Mesenchymal stem cell (in vitro differentiated cells and primary cell): Measurements from ENCODE around the gene AMN.

Source experiments
- DNase-seq: peaks from one replicate; pipeline ENCODE4 v3.0.0-alpha.2; 2013
- H2AFZ ChIP-seq: one replicate; pipeline ENCODE4 v1.6.1; 2013; ENCODE audit warnings: low read depth, mild to moderate bottlenecking, control low read depth, inconsistent platforms, low read length, moderate library complexity
- H2AK5ac ChIP-seq: 2 replicates; pipeline ENCODE4 v1.6.1; 2013; ENCODE audit warnings: low read length, moderate library complexity, mild to moderate bottlenecking, inconsistent platforms; ENCODE audit not compliant: severe bottlenecking
- H2BK120ac ChIP-seq: one replicate; pipeline ENCODE4 v1.6.1; 2013; ENCODE audit warnings: low read depth, mild to moderate bottlenecking, inconsistent platforms, low read length, moderate library complexity
- H2BK12ac ChIP-seq, 2 experiments: one replicate each; pipeline ENCODE4 v1.6.1; 2013; ENCODE audit warnings: inconsistent platforms in 2 of 2, low read length in 2 of 2, mild to moderate bottlenecking in 2 of 2, moderate library complexity in 2 of 2, control low read depth in 1 of 2
- H2BK15ac ChIP-seq: one replicate; pipeline ENCODE4 v1.6.1; 2013; ENCODE audit warnings: mild to moderate bottlenecking, low read depth, inconsistent platforms; ENCODE audit not compliant: poor library complexity, severe bottlenecking
- H2BK5ac ChIP-seq: 2 replicates; pipeline ENCODE4 v1.6.1; 2013; ENCODE audit warnings: low read depth, mild to moderate bottlenecking, low read length, control low read depth, inconsistent platforms; ENCODE audit not compliant: poor library complexity, severe bottlenecking
- H3K14ac ChIP-seq, 2 experiments: one replicate each; pipeline ENCODE4 v1.6.1; 2013; ENCODE audit warnings: inconsistent platforms in 2 of 2, low read length in 2 of 2, control low read depth in 1 of 2, mild to moderate bottlenecking in 1 of 2, moderate library complexity in 1 of 2
- H3K18ac ChIP-seq, 2 experiments: one replicate each; pipeline ENCODE4 v1.6.1; 2013; ENCODE audit warnings: inconsistent platforms in 2 of 2, low read length in 2 of 2, control low read depth in 1 of 2, low read depth in 1 of 2, mild to moderate bottlenecking in 1 of 2
- H3K23ac ChIP-seq, 2 experiments: one replicate each; pipeline ENCODE4 v1.6.1; 2013; ENCODE audit warnings: inconsistent platforms in 2 of 2, low read length in 2 of 2, mild to moderate bottlenecking in 2 of 2, moderate library complexity in 2 of 2, control low read depth in 1 of 2
- H3K27ac ChIP-seq: 2 replicates; pipeline ENCODE4 v1.5.1; 2013; ENCODE audit warnings: mild to moderate bottlenecking, moderate library complexity, low read length, control low read depth, inconsistent platforms; ENCODE audit not compliant: poor library complexity, severe bottlenecking
- H3K27me3 ChIP-seq, 2 experiments: 2 replicates each; pipeline versions ENCODE4 v1.6.1 to v1.7.0; 2013; ENCODE audit warnings: low read length in 2 of 2, mild to moderate bottlenecking in 2 of 2, moderate library complexity in 2 of 2, control low read depth in 1 of 2, inconsistent platforms in 1 of 2; ENCODE audit not compliant: control insufficient read depth in 1 of 2, insufficient read depth in 1 of 2
- H3K36me3 ChIP-seq, 2 experiments: 2 replicates each; pipeline versions ENCODE4 v1.6.1 to v1.7.0; 2013; ENCODE audit warnings: low read length in 2 of 2, control low read depth in 1 of 2, inconsistent platforms in 1 of 2, low read depth in 1 of 2, mild to moderate bottlenecking in 1 of 2; ENCODE audit not compliant: insufficient read depth in 2 of 2, control insufficient read depth in 1 of 2
- H3K4ac ChIP-seq, 2 experiments: one replicate each; pipeline ENCODE4 v1.6.1; 2013; ENCODE audit warnings: inconsistent platforms in 2 of 2, low read length in 2 of 2, mild to moderate bottlenecking in 2 of 2, moderate library complexity in 2 of 2, control low read depth in 1 of 2, low read depth in 1 of 2
- H3K4me1 ChIP-seq: 2 replicates; pipeline ENCODE4 v1.6.1; 2013; ENCODE audit warnings: low read depth, low read length, control low read depth; ENCODE audit not compliant: control insufficient read depth, insufficient read depth
- H3K4me2 ChIP-seq: 2 replicates; pipeline ENCODE4 v1.6.1; 2013; ENCODE audit warnings: low read length, mild to moderate bottlenecking, inconsistent platforms; ENCODE audit not compliant: poor library complexity, severe bottlenecking
- H3K4me3 ChIP-seq, 2 experiments: 2 replicates each; pipeline versions ENCODE4 v1.5.1 to v1.7.0; 2013; ENCODE audit warnings: low read length in 2 of 2, mild to moderate bottlenecking in 2 of 2, control low read depth in 1 of 2, low read depth in 1 of 2; ENCODE audit not compliant: insufficient read depth in 1 of 2
- H3K79me1 ChIP-seq: replicated peaks from 2 replicates; pipeline ENCODE4 v1.6.1; 2013; ENCODE audit warnings: mild to moderate bottlenecking, control low read depth, low read length, inconsistent platforms; ENCODE audit not compliant: poor library complexity, severe bottlenecking
- H3K9ac ChIP-seq: 2 replicates; pipeline ENCODE4 v1.7.0; 2013; ENCODE audit warnings: mild to moderate bottlenecking, low read length, moderate library complexity
- H3K9me3 ChIP-seq: 2 replicates; pipeline ENCODE4 v1.7.0; 2013; ENCODE audit warnings: mild to moderate bottlenecking, low read length; ENCODE audit not compliant: control insufficient read depth
- H4K8ac ChIP-seq: one replicate; pipeline ENCODE4 v1.6.1; 2013; ENCODE audit warnings: inconsistent platforms, mild to moderate bottlenecking, low read length, moderate library complexity
- H4K91ac ChIP-seq: one replicate; pipeline ENCODE4 v1.6.1; 2013; ENCODE audit warnings: mild to moderate bottlenecking, low read length, inconsistent platforms
- WGBS: methylation state at CpG from one replicate; pipeline ENCODE4 v1.1.7; 2013; ENCODE audit warnings: mixed read lengths; 5-methylcytosine and 5-hydroxymethylcytosine counted together

The AMN gene

DNA sequence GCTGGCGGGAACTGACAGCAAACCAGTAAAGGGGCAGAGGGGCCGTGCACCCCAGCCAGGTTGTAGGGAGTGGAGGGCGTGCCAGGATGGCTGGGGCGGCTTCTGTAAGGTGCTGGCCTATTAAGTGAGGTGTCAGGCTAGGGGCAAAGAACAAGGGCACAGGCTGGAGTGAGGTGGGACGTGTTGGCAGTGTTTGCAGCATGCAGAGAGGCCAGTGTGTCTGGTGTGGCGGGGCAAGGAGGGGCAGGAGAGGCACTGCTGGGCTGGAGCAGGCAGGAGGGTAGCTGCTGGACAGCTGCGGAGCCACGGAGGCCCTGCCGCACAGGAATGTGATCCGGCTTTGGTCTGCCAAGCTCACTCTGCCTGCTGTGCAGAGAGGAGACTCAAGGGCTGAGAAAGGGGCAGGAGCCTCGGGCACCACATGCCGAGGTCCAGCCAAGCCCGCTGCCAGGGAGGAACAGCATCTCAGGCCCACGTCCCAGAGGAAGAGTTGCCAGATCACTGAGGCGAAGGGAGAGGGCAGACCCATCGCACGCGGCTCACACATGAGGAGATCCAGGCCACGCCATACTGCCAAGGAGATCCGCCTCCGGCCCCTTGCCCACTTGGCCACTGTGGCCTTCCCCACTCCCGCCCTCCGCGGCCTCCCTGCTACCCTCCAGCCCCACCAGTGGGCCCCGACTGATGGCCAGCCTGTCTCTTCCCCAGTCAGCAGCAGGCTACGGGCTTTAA, 46.8 kb downstream of the AMN start:
- Histone ChIP-seq H3K4me2 (no peak overlapping the region), H4K91ac (no peak overlapping the region), H3K4ac (no peak overlapping the region), H3K4me3 (no peak overlapping the region), H2BK12ac (no peak overlapping the region), H3K79me1 (peaks cover 38% of the 10 kb centered on the region), H3K18ac (no peak overlapping the region), H3K36me3 (peaks cover 77 to 97% of the 10 kb centered on the region in 2 experiments), H3K4me1 (no peaks in the 10 kb centered on the region), H2BK15ac (no peak overlapping the region), H3K23ac (no peak overlapping the region), H3K14ac (no peak overlapping the region), H2AK5ac (no peak overlapping the region), H4K8ac (no peak overlapping the region), H3K27me3 (no peaks in the 10 kb centered on the region), H3K9ac (no peak overlapping the region), H3K9me3 (no peaks in the 10 kb centered on the region), H2BK120ac (no peak overlapping the region), H3K27ac (no peak overlapping the region), H2BK5ac (no peak overlapping the region), H2AFZ (no peak overlapping the region)
- 98% methylated on average over 26 of the region's 26 CpGs for WGBS
- no peak for DNase-seq

DNA sequence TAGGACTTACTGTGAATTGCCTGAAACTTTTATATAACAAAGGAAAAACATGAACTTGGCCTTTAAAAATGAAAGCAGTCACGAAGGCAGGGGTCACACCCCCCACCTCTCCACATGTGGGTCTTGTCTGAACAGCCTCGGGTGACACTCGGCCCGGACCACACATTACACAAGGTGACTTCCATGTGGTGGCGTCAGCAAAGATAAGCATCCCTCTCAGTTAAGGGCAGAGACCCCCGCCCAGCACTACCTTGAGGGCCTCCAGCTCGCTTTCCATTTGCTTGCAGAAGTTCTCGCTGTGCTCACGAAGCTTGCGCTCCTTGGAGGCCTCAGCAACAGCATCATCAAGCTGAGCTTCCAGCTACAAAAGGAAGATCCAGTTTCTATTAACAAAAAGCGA, 47.4 kb downstream of the AMN start:
- H3K79me1 ChIP-seq, result peaks cover 37% of the 10 kb centered on the region
- no peak overlapping the region for H3K23ac ChIP-seq
- H2BK12ac ChIP-seq, result no peak overlapping the region
- H2AFZ ChIP-seq, result no peak overlapping the region
- H3K14ac ChIP-seq, result no peak overlapping the region
- no peak overlapping the region for H4K91ac ChIP-seq
- H2BK120ac ChIP-seq, result no peak overlapping the region
- no peaks in the 10 kb centered on the region for H3K9me3 ChIP-seq
- H3K27ac ChIP-seq, result no peak overlapping the region
- H3K27me3 ChIP-seq, result no peaks in the 10 kb centered on the region
- H4K8ac ChIP-seq, result no peak overlapping the region
- WGBS, result 98% methylated on average over 11 of the region's 11 CpGs
- no peak overlapping the region for H2BK5ac ChIP-seq
- peaks cover 77 to 97% of the 10 kb centered on the region in 2 experiments for H3K36me3 ChIP-seq
- H3K4me2 ChIP-seq, result no peak overlapping the region
- no peak overlapping the region for H2AK5ac ChIP-seq
- H3K18ac ChIP-seq, result no peak overlapping the region
- no peak for DNase-seq
- no peaks in the 10 kb centered on the region for H3K4me1 ChIP-seq
- no peak overlapping the region for H3K4ac ChIP-seq
- H2BK15ac ChIP-seq, result no peak overlapping the region
- no peak overlapping the region for H3K4me3 ChIP-seq
- H3K9ac ChIP-seq, result no peak overlapping the region

- Histone ChIP-seq H2AK5ac (no peak overlapping the region), H3K4me1 (no peaks in the 10 kb centered on the region), H2AFZ (no peak overlapping the region), H3K36me3 (peaks cover 75 to 97% of the 10 kb centered on the region in 2 experiments), H3K79me1 (peaks cover 37% of the 10 kb centered on the region), H2BK12ac (no peak overlapping the region), H3K23ac (no peak overlapping the region), H3K27ac (no peak overlapping the region), H4K91ac (no peak overlapping the region), H2BK5ac (no peak overlapping the region), H3K14ac (no peak overlapping the region), H2BK15ac (no peak overlapping the region), H3K9ac (no peak overlapping the region), H3K4me2 (no peak overlapping the region), H3K4me3 (no peak overlapping the region), H3K4ac (no peak overlapping the region), H3K9me3 (no peaks in the 10 kb centered on the region), H3K27me3 (no peaks in the 10 kb centered on the region), H3K18ac (no peak overlapping the region), H2BK120ac (no peak overlapping the region), H4K8ac (no peak overlapping the region)
- DNase-seq, result no peak
- 95% methylated on average over 9 of the region's 10 CpGs for WGBS
These were observed 48.0 kb downstream of the AMN start for GRCh38 chr14:102970496-102970895.

GRCh38 chr14:102971314-102971713, 48.9 kb downstream of the AMN start:
- Histone ChIP-seq H4K8ac (no peak overlapping the region), H3K4me1 (no peaks in the 10 kb centered on the region), H3K9me3 (no peaks in the 10 kb centered on the region), H3K4ac (no peak overlapping the region), H3K36me3 (peaks cover 75 to 97% of the 10 kb centered on the region in 2 experiments), H3K27me3 (no peaks in the 10 kb centered on the region), H2BK15ac (no peak overlapping the region), H3K79me1 (peaks cover 42% of the 10 kb centered on the region), H2BK12ac (no peak overlapping the region), H2AK5ac (no peak overlapping the region), H3K23ac (no peak overlapping the region), H4K91ac (no peak overlapping the region), H3K27ac (no peak overlapping the region), H3K14ac (no peak overlapping the region), H3K18ac (no peak overlapping the region), H2AFZ (no peak overlapping the region), H3K9ac (no peak overlapping the region), H2BK5ac (no peak overlapping the region), H3K4me3 (no peak overlapping the region), H2BK120ac (no peak overlapping the region), H3K4me2 (no peak overlapping the region)
- WGBS, result 96% methylated on average over 9 of the region's 9 CpGs
- DNase-seq, result no peak
